ENCODE data around the gene UFSP1. TPM values are rescaled to one million over a fixed set of nuclear protein-coding genes. Genes with fewer than 3 reads are reported as not detected.

The UFSP1 gene
- total and polyA plus RNA-seq, 4 donors: 1.5 to 6.2 (median 5.5) TPM

DNA sequence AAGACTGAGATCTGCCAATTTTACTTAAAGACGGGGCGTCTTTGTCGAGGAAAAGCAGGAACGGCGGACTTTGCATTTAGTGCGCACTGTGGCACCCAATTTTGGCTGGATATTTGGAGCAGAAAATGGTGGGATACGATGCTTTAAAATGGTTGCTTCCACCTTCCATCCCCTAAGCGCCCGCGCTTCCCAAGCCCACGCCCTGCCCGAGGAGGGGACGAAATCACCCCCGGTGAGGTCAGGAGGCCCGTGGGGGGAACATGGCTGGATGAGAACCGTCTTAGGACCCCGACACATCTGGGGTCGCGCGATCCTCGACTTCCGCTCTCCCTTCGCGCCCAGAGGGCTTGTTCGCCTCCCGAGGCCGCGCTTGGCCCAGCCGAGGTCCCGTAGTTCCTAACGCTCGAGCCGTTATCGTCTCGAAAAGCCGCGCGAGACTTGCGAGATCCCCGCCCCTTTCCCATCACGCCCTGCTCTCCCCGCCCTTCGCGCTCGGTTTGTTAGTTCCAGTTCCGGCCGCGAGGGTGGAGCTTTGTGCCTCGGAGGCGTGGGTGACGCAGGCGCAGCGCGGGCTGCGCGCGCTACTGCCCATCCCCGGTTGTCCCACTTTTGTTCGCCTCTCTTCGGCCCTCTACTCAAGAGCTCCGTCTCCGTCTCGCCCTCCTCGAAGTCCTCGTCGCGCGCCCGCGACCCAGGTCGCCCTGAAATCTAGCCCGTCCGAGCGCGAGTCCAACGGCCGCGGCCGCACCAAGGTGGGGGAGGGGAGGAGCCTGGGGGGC is 14.7 kb downstream of the UFSP1 start, which contains the start of gene SRRT:
SRRT (plus strand) TSS at position 527 of the 779 bp plus-strand sequence. CDS start 488 bp downstream, outside the sequence.
- 3 to 5% methylated on average over 68 to 79 of the region's 79 CpGs for WGBS, 2 donors

DNA sequence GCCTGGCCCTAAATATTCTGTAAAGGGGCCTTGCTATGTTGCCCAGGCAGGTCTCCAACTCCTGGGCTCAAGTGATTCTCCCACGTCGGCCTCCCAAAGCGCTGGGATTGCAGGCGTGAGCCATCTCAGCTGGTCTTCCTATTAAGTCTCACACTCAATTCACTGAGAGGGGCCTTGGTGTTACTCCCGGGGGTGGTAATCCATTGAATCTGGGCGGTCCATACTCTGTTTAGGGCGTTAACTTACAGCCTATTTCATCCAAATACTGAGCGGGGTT is 15.3 kb downstream of the UFSP1 start:
- H3K4me1 ChIP-seq (ENCODE audit: control insufficient read depth in 5 of 5, insufficient read depth in 5 of 5, low read length in 5 of 5): peaks cover 3 to 20% (median 12%) of the 10 kb centered on the region in 5 donors
- ATAC-seq (ENCODE audit: insufficient read depth, low FRiP score): no peak
- peaks cover 2 to 34% (median 27%) of the 10 kb centered on the region in 4 donors for H3K36me3 ChIP-seq (ENCODE audit: control insufficient read depth in 4 of 4, insufficient read depth in 4 of 4, low read length in 4 of 4)

More for the DNA sequence above, 14.7 kb downstream of the UFSP1 start, which contains the start of gene SRRT:
- peaks cover 3 to 20% (median 12%) of the 10 kb centered on the region in 5 donors for H3K4me1 ChIP-seq (ENCODE audit: control insufficient read depth in 5 of 5, insufficient read depth in 5 of 5, low read length in 5 of 5)
- peak within 1 kb of the TSS; percentile 92 to 98 for H3K27ac ChIP-seq (ENCODE audit: low read depth in 1 of 2, low read length in 1 of 2)
- TF ChIP-seq, protein P1, sequence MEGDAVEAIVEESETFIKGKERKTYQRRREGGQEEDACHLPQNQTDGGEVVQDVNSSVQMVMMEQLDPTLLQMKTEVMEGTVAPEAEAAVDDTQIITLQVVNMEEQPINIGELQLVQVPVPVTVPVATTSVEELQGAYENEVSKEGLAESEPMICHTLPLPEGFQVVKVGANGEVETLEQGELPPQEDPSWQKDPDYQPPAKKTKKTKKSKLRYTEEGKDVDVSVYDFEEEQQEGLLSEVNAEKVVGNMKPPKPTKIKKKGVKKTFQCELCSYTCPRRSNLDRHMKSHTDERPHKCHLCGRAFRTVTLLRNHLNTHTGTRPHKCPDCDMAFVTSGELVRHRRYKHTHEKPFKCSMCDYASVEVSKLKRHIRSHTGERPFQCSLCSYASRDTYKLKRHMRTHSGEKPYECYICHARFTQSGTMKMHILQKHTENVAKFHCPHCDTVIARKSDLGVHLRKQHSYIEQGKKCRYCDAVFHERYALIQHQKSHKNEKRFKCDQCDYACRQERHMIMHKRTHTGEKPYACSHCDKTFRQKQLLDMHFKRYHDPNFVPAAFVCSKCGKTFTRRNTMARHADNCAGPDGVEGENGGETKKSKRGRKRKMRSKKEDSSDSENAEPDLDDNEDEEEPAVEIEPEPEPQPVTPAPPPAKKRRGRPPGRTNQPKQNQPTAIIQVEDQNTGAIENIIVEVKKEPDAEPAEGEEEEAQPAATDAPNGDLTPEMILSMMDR (IDR thresholded peaks at IDR 0.05; ENCODE audit: control extremely low read depth, extremely low read depth): peak; percentile 3
- peak within 1 kb of the TSS; percentile 57 to 94 for H3K9ac ChIP-seq (ENCODE audit: insufficient read depth in 1 of 2, low read length in 2 of 2)
- no peaks in the 10 kb centered on the region for H3K27me3 ChIP-seq (ENCODE audit: control insufficient read depth in 3 of 3, insufficient read depth in 3 of 3, low read length in 2 of 3)
- peak; percentile 99 to 100 (median 99) for DNase-seq
- no peaks in the 10 kb centered on the region for H3K9me3 ChIP-seq (ENCODE audit: control insufficient read depth in 4 of 4, insufficient read depth in 3 of 4, low read length in 3 of 4)
- peak within 1 kb of the TSS; percentile 96 for H3K4me3 ChIP-seq
- ATAC-seq (ENCODE audit: insufficient read depth, low FRiP score): peak; percentile 98
- H3K36me3 ChIP-seq (ENCODE audit: control insufficient read depth in 4 of 4, insufficient read depth in 4 of 4, low read length in 4 of 4): peaks cover 2 to 35% (median 28%) of the 10 kb centered on the region in 4 donors

DNA sequence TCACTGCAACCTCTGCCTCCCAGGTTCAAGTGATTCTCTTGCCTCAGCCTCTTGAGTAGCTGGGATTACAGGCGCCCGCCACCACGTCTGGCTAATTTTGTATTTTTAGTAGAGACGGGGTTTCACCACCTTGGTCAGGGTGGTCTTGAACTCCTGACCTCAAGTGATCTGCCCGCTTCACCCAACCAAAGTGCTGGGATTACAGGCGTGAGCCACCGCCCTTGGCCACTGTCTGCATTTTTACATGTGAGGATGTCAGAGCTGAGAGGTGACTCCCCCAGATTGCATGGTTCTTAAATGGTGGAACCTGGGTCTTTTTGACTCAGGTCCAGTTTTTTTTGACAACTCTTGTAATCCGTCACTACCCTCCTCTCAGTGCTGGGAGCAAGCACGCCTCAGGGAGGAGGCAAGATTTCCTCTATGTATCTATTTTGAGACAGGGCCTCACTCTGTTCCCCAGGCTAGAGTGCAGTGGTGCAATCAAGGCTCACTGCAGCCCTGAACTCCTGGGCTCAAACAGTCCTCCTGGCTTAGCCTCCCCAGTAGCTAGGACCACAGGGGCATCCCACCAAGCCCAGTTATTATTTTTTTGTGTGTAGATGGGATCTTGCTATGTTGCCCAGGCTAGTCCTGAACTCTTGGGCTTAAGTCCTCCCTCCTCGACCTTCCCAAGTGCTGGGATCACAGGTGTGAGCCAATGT is 15.8 kb downstream of the UFSP1 start:
- peak overlapping the region; percentile 81 for H3K4me3 ChIP-seq
- H3K4me1 ChIP-seq (ENCODE audit: control insufficient read depth in 5 of 5, insufficient read depth in 5 of 5, low read length in 5 of 5): peaks cover 6 to 21% (median 12%) of the 10 kb centered on the region in 5 donors
- peak overlapping the region; percentile 92 to 98 for H3K27ac ChIP-seq (ENCODE audit: low read depth in 1 of 2, low read length in 1 of 2)
- H3K36me3 ChIP-seq (ENCODE audit: control insufficient read depth in 4 of 4, insufficient read depth in 4 of 4, low read length in 4 of 4): peaks cover 2 to 30% (median 26%) of the 10 kb centered on the region in 4 donors
- H3K9me3 ChIP-seq (ENCODE audit: control insufficient read depth in 4 of 4, insufficient read depth in 3 of 4, low read length in 3 of 4): no peaks in the 10 kb centered on the region
- no peaks in the 10 kb centered on the region for H3K27me3 ChIP-seq (ENCODE audit: control insufficient read depth in 3 of 3, insufficient read depth in 3 of 3, low read length in 2 of 3)
- H3K9ac ChIP-seq (ENCODE audit: insufficient read depth in 1 of 2, low read length in 2 of 2): no peak overlapping the region
- 93 to 96% methylated on average over 10 of the region's 10 CpGs for WGBS, 2 donors
- TF ChIP-seq, protein P1 (IDR thresholded peaks at IDR 0.05; ENCODE audit: control extremely low read depth, extremely low read depth): no peak
- ATAC-seq (ENCODE audit: insufficient read depth, low FRiP score) (no peak), DNase-seq (no peak)

More for the DNA sequence above, 15.3 kb downstream of the UFSP1 start:
- no peaks in the 10 kb centered on the region for H3K9me3 ChIP-seq (ENCODE audit: control insufficient read depth in 4 of 4, insufficient read depth in 3 of 4, low read length in 3 of 4)
- H3K27me3 ChIP-seq (ENCODE audit: control insufficient read depth in 3 of 3, insufficient read depth in 3 of 3, low read length in 2 of 3): no peaks in the 10 kb centered on the region
- TF ChIP-seq, protein P1 (IDR thresholded peaks at IDR 0.05; ENCODE audit: control extremely low read depth, extremely low read depth): no peak
- DNase-seq: no peak
- H3K9ac ChIP-seq (ENCODE audit: insufficient read depth in 1 of 2, low read length in 2 of 2): peak overlapping the region; percentile 57 to 94
- H3K27ac ChIP-seq (ENCODE audit: low read depth in 1 of 2, low read length in 1 of 2): peak overlapping the region; percentile 92 to 98
- WGBS, 2 donors: 60 to 74% methylated on average over 8 of the region's 8 CpGs
- H3K4me3 ChIP-seq: peak overlapping the region; percentile 81

Data from lung (tissue), 12 donors.